Posterior vena cava (tissue), 2 donors: Measurements from ENCODE around the gene TYMS. TPM values are rescaled to one million over a fixed set of nuclear protein-coding genes. Genes with fewer than 3 reads are reported as not detected.

Experiments used
- DNase-seq: peaks from one replicate; pipeline ENCODE4 v3.0.0-alpha.2; 2020; ENCODE audit warnings: low spot score
- intact Hi-C, 2 donors: fragments of 100-400 bp; cut with DNase I; formaldehyde crosslinking; loops; one replicate each; pipeline versions ENCODE4 v1.14.1 to v1.14.2; 2022 to 2023
- long read RNA-seq, 2 donors: library from polyadenylated mRNA; unstranded; transcript quantifications; one replicate each; pipeline ENCODE4 v2.0.0, GENCODE V29; 2020 to 2021
- total RNA-seq, 2 donors: library from RNA; stranded (reverse); fragmentation: NEBNext Ultra II Directional; extraction: Animal tissue kit (Norgen Biotek cat#: 25700); gene quantifications; one replicate each; pipeline ENCODE4 v1.2.1, GENCODE V29; 2021
- donor health status: DM: yes; HTN: yes; CAD: no.
- donor health status: DM: yes; HTN: yes; CAD: no.

The TYMS gene
- total RNA-seq, result 1 to 10 TPM; 4.0 TPM
- long read RNA-seq, donor 1, partial matches to known transcripts, result 1 of 4 reads
- long read RNA-seq, donor 1, other reads (novel, unspliced or antisense), result 0 of 4 reads
- long read RNA-seq, donor 2, transcript TYMS-203 (7 exons, 1,662 nt), result major isoform, 10 of 11 reads
- long read RNA-seq, donor 2, partial matches to known transcripts, result 1 of 11 reads
- long read RNA-seq, donor 2, other reads (novel, unspliced or antisense), result 0 of 11 reads

GRCh38 chr18:657311-658000, at the start of gene TYMS:
Gene TYMS, plus strand, starts transcription at chr18:657653. Its CDS starts 90 bp downstream, at chr18:657743.
- intact Hi-C loops, result no loop called here
- DNase-seq, result no peak

GRCh38 chr18:607930-608329, 49.5 kb upstream of the TYMS start:
- intact Hi-C loops, result no loop called here
- no peak for DNase-seq

DNA sequence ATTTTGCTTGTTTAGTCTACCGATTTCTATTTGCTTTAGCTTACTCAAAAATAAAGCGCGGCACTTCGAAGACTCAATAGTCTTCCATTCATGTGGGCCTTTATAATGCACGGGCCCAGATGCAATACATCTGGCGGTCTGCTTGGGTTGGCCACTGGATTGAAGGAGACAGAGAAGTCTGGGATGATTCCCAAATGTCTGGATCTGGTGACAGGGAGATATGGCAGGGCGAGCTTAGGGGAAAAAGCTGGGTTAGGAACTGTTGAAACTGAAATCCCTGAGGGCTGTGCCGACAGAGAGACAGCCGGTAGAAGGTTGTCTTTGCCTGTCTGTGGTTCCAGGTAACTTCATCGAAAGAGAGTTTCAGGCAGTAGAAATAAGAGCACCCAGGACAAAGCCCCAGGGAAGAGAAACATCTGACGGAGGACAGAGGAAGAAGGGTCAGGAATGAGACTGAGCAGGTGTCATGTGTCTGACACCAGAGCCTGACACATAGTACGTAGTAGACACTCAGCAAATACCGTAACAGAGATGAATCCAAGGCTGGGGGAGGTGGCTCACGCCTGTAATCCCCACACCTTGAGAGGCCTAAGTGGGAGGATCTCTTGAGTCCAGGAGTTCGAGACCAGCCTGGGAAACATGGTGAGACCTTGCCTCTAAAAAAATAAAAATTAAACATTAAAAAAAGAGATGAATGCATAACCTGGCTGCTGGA, 47.1 kb upstream of the TYMS start:
- no peak for DNase-seq
- intact Hi-C loops, result loop anchor here in 1 of 2 donors (10.0 kb wide), 1 partner anchor 326 kb away; no protein-coding TSS in a partner anchor

- intact Hi-C loops, result loop anchor here in 1 of 2 donors (10.0 kb wide), 1 partner anchor 327 kb away; no protein-coding TSS in a partner anchor
- DNase-seq, result no peak
These were observed 45.3 kb upstream of the TYMS start for GRCh38 chr18:612156-612555.

DNA sequence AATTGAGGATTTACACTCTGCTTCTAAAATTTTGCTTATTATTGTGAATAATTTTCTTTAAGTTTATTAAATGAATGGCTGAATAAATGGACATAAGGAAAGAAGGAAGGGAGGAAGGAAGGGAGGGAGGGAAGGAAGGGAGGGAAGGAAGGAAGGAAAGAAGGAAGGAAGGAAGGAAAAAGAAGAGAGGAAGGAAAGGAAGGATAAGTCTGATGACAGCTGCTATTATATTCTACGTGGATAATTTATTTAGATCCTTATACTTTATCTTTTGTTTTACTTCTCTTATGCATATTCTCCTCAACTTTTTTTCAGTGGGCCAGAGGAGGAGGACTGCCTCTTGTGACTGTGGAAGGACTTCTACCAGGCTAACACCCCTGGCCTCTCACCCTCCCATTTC, 43.3 kb upstream of the TYMS start:
- intact Hi-C loops, result loop anchor here in 1 of 2 donors (10.0 kb wide), 1 partner anchor 329 kb away; no protein-coding TSS in a partner anchor
- no peak for DNase-seq

DNA sequence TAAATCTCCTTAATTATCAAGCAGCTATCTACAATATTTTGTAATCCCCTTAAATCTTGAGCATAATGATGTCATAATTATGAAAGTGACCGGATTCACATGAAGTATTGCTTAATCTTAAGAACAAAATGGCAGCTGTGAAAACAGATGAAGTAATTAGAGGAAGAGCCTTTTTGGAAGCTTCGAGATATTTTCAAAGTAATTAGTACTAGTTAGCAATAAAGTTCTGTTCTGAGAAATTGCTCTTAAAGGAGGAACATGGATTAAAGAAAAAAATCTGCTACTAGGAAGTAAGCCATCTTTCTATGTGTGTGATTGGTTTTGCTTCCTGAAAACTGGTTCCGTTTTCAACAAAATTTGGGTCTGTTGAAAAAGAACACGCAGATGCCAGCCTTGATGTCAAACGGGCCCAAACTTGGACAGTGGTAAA, 42.3 kb upstream of the TYMS start:
- intact Hi-C loops, result loop anchor here in 1 of 2 donors (10.0 kb wide), 1 partner anchor 330 kb away; no protein-coding TSS in a partner anchor

DNA sequence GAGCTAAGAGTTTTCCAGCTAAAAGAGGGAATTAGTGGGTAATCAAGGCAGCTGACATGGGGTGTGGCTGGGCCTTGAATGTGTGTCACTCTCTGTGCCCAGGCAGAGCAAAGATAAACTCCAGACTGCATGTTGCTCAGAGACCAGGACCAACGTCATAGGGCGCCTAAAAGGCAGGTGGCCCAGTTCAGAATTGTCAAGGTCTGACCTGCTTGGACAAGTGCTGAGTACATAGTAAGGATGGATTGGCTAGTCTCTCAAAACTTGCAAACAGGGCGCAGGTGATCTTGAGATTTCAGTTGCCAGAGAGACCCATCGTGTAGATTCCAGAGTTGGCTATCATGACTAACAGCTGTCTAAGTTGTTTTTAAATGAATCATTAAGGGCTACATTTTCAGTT, 41.7 kb upstream of the TYMS start:
- intact Hi-C loops, result loop anchor here in 1 of 2 donors (10.0 kb wide), 1 partner anchor 331 kb away; no protein-coding TSS in a partner anchor

More for the DNA sequence above, 42.3 kb upstream of the TYMS start:
- DNase-seq, result no peak

DNA sequence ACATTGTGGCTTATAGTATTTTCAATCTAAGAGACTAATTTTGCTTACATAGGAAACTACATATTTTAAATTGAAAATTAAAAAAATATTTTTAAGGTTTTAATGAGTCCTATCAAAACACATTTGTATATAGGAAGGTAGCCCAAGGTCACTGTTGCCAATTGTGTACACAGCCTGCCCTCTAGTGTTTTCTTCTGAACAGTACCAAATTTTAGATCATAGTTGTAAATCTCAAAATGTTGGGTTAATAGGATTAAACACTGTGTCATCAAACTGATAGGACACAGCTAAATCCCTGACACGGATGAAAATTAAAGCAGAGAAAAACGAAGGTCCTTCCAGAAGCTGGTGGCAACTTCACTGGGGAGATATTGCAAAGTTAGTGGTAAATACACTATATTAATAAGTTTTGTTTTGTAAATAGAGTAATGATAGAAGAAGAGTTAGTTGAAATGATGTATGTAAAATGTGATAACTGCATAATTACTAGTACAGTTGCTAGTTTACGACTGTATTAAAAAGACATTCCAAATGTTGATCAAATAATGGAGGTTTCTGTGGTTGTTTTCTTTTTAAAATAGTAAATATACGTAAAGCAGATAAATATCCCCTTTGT, 41.0 kb upstream of the TYMS start:
- DNase-seq, result no peak
- intact Hi-C loops, result loop anchor here in 1 of 2 donors (10.0 kb wide), 1 partner anchor 332 kb away; no protein-coding TSS in a partner anchor

More for the DNA sequence above, 41.7 kb upstream of the TYMS start:
- DNase-seq, result no peak

DNA sequence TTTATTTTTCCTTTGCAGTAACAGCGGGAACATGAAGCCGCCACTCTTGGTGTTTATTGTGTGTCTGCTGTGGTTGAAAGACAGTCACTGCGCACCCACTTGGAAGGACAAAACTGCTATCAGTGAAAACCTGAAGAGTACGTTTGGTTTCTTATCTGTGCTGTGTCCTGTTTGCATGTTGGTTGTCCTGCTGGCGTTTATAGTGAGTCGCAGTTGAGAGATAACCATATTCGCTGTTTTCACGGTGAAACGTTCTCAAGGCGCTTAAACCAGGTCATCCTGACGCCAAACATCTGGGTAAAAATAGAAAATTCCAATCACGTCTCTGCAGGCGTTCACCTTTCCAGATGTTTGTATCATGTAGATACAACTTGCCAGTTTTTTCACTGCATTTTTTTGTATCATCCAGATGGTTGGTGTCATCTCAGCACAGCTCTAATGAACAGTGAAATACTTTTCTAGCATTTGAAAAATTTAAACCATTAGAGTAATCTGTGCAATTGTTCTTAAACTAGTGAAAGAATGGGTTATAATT, 39.4 kb upstream of the TYMS start:
- DNase-seq, result no peak
- intact Hi-C loops, result loop anchor here in 1 of 2 donors (10.0 kb wide), 1 partner anchor 333 kb away; no protein-coding TSS in a partner anchor

GRCh38 chr18:618618-619017, 38.8 kb upstream of the TYMS start:
- intact Hi-C loops, result loop anchor here in 1 of 2 donors (10.0 kb wide), 1 partner anchor 334 kb away; no protein-coding TSS in a partner anchor
- DNase-seq, result no peak

DNA sequence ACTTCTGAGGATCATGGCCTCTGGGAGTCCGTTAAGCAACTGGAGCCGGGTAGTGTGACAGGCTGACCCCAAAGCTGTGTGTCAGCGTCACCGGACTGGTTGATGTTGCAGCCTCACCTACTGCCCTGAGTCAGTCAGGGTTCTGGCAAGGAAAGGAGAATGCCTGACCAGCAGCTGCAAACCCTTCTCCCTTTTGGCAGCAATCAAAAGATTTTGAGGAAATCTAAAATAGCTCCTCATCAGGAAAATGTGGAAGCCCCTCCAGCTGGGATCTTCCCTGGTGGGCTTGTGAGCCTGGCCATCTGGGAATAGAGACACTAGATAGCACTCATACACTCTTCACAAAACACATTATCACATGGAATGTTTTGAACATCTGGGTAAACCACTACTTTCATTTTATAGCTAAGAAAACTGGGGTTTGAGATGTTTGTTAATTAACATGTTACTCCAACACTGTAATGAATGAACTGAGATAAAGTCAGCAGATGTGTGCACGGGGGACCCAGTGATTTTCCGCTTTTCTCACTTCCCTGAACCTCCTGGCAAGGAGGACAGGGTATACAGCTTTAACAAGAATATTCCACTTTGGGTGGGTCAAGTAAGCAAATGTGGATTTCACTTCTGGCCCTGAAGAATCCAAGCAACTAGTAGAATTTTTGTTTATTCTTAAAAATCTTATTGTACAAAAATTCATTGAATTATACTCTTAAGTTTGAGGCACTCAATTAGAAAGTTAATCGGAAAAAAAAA, 36.0 kb upstream of the TYMS start:
- intact Hi-C loops, result loop anchor here in 1 of 2 donors (5.0 kb wide), 1 partner anchor 339 kb away; no protein-coding TSS in a partner anchor
- no peak for DNase-seq

DNA sequence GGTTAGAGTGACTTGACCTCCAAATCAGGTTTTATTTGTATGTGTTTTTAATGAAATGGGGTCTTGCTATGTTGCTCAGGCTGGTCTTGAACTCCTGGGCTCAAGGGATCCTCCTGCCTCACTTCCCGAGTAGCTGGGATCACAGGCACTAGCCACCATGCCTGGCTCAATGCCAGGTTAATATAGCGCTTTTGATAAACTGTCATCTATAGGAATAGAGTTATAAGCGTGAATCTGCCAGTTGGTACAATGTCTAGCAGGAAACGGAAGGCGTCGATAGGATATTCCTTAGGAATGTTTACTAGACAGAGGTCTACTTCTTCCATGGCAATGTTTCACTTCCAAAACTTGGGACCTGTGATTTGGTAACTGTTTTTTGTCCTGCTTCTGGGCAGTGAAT, 35.2 kb upstream of the TYMS start:
- intact Hi-C loops, result loop anchor here in 1 of 2 donors (5.0 kb wide), 1 partner anchor 340 kb away; no protein-coding TSS in a partner anchor
- DNase-seq, result no peak

GRCh38 chr18:623761-624620, 33.5 kb upstream of the TYMS start:
- DNase-seq, result peak; percentile 85
- intact Hi-C loops, result loop anchor here in 1 of 2 donors (5.0 kb wide), 1 partner anchor 342 kb away; no protein-coding TSS in a partner anchor

GRCh38 chr18:627231-627630, 30.2 kb upstream of the TYMS start:
- no peak for DNase-seq
- intact Hi-C loops, result no loop called here

DNA sequence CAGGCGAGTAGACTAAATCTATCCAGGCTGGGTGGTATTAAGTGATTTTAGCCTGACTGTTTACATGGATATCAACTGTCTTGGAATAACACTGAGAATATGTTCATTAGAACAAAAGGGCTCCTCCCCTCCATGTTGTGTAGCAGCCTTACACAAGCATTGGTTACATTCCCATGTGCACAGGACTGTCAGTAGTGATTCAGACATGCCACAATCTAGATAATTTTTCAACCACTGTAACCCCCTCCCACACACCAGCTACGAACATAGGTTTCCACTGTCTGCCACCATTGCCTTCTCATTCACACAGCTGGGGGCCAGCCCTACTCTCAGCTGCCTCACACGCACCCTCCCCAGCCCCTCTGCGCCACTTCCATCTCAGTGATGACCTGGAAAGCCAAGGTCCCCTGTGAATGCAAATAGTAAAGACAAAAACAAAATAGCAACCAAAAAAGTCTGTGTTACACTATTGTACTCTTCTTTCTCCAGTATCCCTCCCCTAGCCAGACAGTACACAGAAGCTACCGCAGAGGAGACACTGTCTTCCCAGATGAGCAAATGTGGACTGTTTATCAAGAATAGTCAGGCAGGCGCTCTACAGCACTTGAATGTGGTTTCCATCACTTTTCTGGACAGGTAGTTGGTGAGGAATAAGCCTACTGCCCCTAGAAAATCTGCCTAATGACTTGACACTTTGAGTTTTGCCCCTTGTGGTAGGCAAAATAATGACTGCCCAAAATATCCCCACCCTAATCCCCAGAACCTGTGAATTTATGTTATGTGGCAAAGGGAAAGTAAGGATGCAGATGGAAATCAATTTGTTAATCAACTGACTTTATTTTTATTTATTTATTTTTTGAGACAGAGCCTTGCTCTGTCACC, 27.9 kb upstream of the TYMS start:
- intact Hi-C loops, result no loop called here
- DNase-seq, result no peak

DNA sequence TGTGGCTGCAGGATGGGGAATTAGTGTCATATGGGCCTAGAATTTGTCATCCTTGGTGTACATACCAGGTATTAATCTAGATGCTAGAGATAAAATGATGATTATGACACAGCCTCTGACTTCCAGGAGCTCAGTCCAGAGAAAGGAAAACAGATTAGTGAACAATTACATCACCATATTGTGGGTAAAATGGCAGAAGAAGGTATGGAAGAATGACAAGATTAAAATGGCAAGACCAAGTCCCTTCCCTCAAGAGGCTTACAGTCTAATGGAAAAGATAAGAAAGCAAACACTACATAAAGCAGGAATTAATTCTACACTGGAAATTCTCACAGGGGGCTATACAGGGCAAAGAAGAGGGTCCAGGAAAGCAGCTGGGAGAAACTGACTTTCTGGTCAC, 25.9 kb upstream of the TYMS start:
- DNase-seq, result no peak
- intact Hi-C loops, result no loop called here
